Nephron progenitor cell (in vitro differentiated cells): ENCODE results near the gene PLXNA4.

Experiments
- DNase-seq: peaks from one replicate; pipeline ENCODE4 v3.0.0; 2021
- H3K27ac Mint-ChIP-seq: 2 replicates; pipeline ENCODE4 v1.8.0; 2021; ENCODE audit warnings: mild to moderate bottlenecking, moderate library complexity, mixed read lengths
- H3K27me3 Mint-ChIP-seq: 2 replicates; pipeline ENCODE4 v1.8.0; 2021; ENCODE audit warnings: mild to moderate bottlenecking, low read depth, mixed read lengths; ENCODE audit not compliant: poor library complexity
- H3K36me3 Mint-ChIP-seq: 2 replicates; pipeline ENCODE4 v1.8.0; 2021; ENCODE audit warnings: low read depth, mixed read lengths
- H3K4me1 Mint-ChIP-seq: 2 replicates; pipeline ENCODE4 v1.8.0; 2021; ENCODE audit warnings: mixed read lengths
- H3K4me3 Mint-ChIP-seq: 2 replicates; pipeline ENCODE4 v1.8.0; 2021; ENCODE audit warnings: mild to moderate bottlenecking, moderate library complexity, mixed read lengths
- H3K9me3 Mint-ChIP-seq: 2 replicates; pipeline ENCODE4 v1.8.0; 2021; ENCODE audit warnings: mild to moderate bottlenecking, moderate library complexity, mixed read lengths
- CTCF ChIP-seq: fragments of 200-600 bp; sonication (generic); IDR thresholded peaks from 2 replicates; pipeline ENCODE4 v1.5.0; 2021; ENCODE audit warnings: antibody characterized with exemption

The PLXNA4 gene

GRCh38 chr7:132291481-132291880, 284.8 kb downstream of the PLXNA4 start:
- no peak overlapping the region for H3K27ac Mint-ChIP-seq
- DNase-seq = no peak

GRCh38 chr7:132290021-132290420, 286.2 kb downstream of the PLXNA4 start:
- Mint-ChIP-seq H3K4me3 (no peak overlapping the region), H3K27me3 (peaks cover 21% of the 10 kb centered on the region), H3K4me1 (no peaks in the 10 kb centered on the region), H3K27ac (no peak overlapping the region), H3K9me3 (no peaks in the 10 kb centered on the region), H3K36me3 (no peaks in the 10 kb centered on the region)
- DNase-seq = no peak
- no peak for TF ChIP-seq CTCF

More at GRCh38 chr7:132291481-132291880, 284.8 kb downstream of the PLXNA4 start:
- Mint-ChIP-seq H3K36me3 (no peaks in the 10 kb centered on the region), H3K4me1 (no peaks in the 10 kb centered on the region), H3K9me3 (no peaks in the 10 kb centered on the region), H3K4me3 (no peak overlapping the region), H3K27me3 (peaks cover 12% of the 10 kb centered on the region)
- TF ChIP-seq CTCF = no peak

GRCh38 chr7:132286836-132287235, 289.4 kb downstream of the PLXNA4 start:
- Mint-ChIP-seq H3K27ac (no peak overlapping the region), H3K36me3 (no peaks in the 10 kb centered on the region), H3K9me3 (no peaks in the 10 kb centered on the region), H3K27me3 (peaks cover 21% of the 10 kb centered on the region), H3K4me1 (no peaks in the 10 kb centered on the region), H3K4me3 (no peak overlapping the region)
- DNase-seq = no peak
- TF ChIP-seq CTCF = no peak

GRCh38 chr7:132280335-132280734, 295.9 kb downstream of the PLXNA4 start:
- Mint-ChIP-seq H3K4me3 (no peak overlapping the region), H3K36me3 (no peaks in the 10 kb centered on the region)

GRCh38 chr7:132279718-132280117, 296.6 kb downstream of the PLXNA4 start:
- no peak overlapping the region for H3K4me3 Mint-ChIP-seq
- H3K27ac Mint-ChIP-seq = no peak overlapping the region
- H3K4me1 Mint-ChIP-seq = peaks cover 13% of the 10 kb centered on the region
- no peak for TF ChIP-seq CTCF
- no peaks in the 10 kb centered on the region for H3K36me3 Mint-ChIP-seq
- no peak for DNase-seq
- H3K27me3 Mint-ChIP-seq = peaks cover 12% of the 10 kb centered on the region
- no peaks in the 10 kb centered on the region for H3K9me3 Mint-ChIP-seq

More at GRCh38 chr7:132280335-132280734, 295.9 kb downstream of the PLXNA4 start:
- Mint-ChIP-seq H3K4me1 (peaks cover 11% of the 10 kb centered on the region), H3K27ac (no peak overlapping the region), H3K27me3 (peaks cover 13% of the 10 kb centered on the region), H3K9me3 (no peaks in the 10 kb centered on the region)
- no peak for TF ChIP-seq CTCF
- no peak for DNase-seq

GRCh38 chr7:132276976-132277725, 299.1 kb downstream of the PLXNA4 start:
- no peak overlapping the region for H3K4me3 Mint-ChIP-seq
- H3K36me3 Mint-ChIP-seq = no peaks in the 10 kb centered on the region
- H3K27ac Mint-ChIP-seq = no peak overlapping the region
- no peak for TF ChIP-seq CTCF
- no peak for DNase-seq
- H3K9me3 Mint-ChIP-seq = no peaks in the 10 kb centered on the region
- peaks cover 13% of the 10 kb centered on the region for H3K4me1 Mint-ChIP-seq
- H3K27me3 Mint-ChIP-seq = peaks cover 22% of the 10 kb centered on the region
